Measurements from ENCODE around the gene USF2. TPM values are rescaled to one million over a fixed set of nuclear protein-coding genes. Genes with fewer than 3 reads are reported as not detected.

The USF2 gene
- total RNA-seq, 1 experiment from 2014 or later = 123 TPM

- no peak overlapping the region for H4K8ac ChIP-seq (replicated peaks; ENCODE audit: insufficient read length, low read depth, low read length)
- H3K9me3 ChIP-seq (ENCODE audit: control insufficient read depth, low read depth, low read length) = no peaks in the 10 kb centered on the region
- no CpG with 5 or more reads among the region's 9 CpGs for WGBS (ENCODE audit: extremely low coverage, insufficient read length, low lambda C conversion rate)
- no peak overlapping the region for H3K14ac ChIP-seq (ENCODE audit: insufficient read depth, low read length)
- Mint-ChIP-seq H3K27me3 (ENCODE audit: low read depth) (no peaks in the 10 kb centered on the region; the same call in 1 of the 2 replicates), H3K9me3 (no peaks in the 10 kb centered on the region; a peak in 1 of 5 replicates), H3K4me1 (peaks cover 27% of the 10 kb centered on the region in 2 experiments), H3K36me3 (ENCODE audit: insufficient read depth in 1 of 3, low read depth in 3 of 3) (peaks cover 57 to 88% (median 81%) of the 10 kb centered on the region in 3 experiments), H3K27ac (peak overlapping the region in 2 of 3 experiments; percentile 50 to 81; a peak in 2 of 7 replicates), H3K4me3 (peak overlapping the region in 1 of 2 experiments; percentile 46; a peak in 4 of 5 replicates)
- H3K79me2 ChIP-seq (ENCODE audit: insufficient read depth, low read length) = peaks cover 15% of the 10 kb centered on the region; the same call in 1 of the 2 replicates
- no peak overlapping the region for H2BK20ac ChIP-seq (ENCODE audit: low read depth, low read length, poor library complexity, severe bottlenecking)
- H3K4me1 ChIP-seq (ENCODE audit: insufficient read depth, low read length) = no peaks in the 10 kb centered on the region; the same call in 1 of the 2 replicates
- no peak overlapping the region for H3K4ac ChIP-seq (ENCODE audit: low read depth, low read length)
- H2BK12ac ChIP-seq (ENCODE audit: insufficient read length, low read depth, low read length) = no peak overlapping the region
- H3K23me2 ChIP-seq (ENCODE audit: insufficient read length, low read depth, low read length, poor library complexity, severe bottlenecking) = peaks cover 7% of the 10 kb centered on the region
- H3K18ac ChIP-seq (ENCODE audit: insufficient read length, low read depth, low read length) = no peak overlapping the region
- no peak overlapping the region for H3K9ac ChIP-seq (ENCODE audit: extremely low read depth, insufficient read length, low read length)
- H2BK15ac ChIP-seq (ENCODE audit: low read depth, low read length) = no peak overlapping the region
- no peak overlapping the region for H2AK5ac ChIP-seq (ENCODE audit: insufficient read length, low read length)
- peak; percentile 30 for DNase-seq
- H3K23ac ChIP-seq (ENCODE audit: insufficient read length, low read depth, low read length) = no peak overlapping the region
- peaks cover 14% of the 10 kb centered on the region for H3K79me1 ChIP-seq (ENCODE audit: insufficient read depth, low read depth, low read length, poor library complexity, severe bottlenecking)
- H2BK120ac ChIP-seq (ENCODE audit: low read depth, low read length, poor library complexity, severe bottlenecking) = no peak overlapping the region
- no peak overlapping the region for H2AFZ ChIP-seq (ENCODE audit: low read length)
- TF ChIP-seq, protein P1, sequence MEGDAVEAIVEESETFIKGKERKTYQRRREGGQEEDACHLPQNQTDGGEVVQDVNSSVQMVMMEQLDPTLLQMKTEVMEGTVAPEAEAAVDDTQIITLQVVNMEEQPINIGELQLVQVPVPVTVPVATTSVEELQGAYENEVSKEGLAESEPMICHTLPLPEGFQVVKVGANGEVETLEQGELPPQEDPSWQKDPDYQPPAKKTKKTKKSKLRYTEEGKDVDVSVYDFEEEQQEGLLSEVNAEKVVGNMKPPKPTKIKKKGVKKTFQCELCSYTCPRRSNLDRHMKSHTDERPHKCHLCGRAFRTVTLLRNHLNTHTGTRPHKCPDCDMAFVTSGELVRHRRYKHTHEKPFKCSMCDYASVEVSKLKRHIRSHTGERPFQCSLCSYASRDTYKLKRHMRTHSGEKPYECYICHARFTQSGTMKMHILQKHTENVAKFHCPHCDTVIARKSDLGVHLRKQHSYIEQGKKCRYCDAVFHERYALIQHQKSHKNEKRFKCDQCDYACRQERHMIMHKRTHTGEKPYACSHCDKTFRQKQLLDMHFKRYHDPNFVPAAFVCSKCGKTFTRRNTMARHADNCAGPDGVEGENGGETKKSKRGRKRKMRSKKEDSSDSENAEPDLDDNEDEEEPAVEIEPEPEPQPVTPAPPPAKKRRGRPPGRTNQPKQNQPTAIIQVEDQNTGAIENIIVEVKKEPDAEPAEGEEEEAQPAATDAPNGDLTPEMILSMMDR (conservative IDR thresholded peaks at IDR 0.05) = no peak
- no peak overlapping the region for H4K5ac ChIP-seq (ENCODE audit: insufficient read length, low read depth, low read length)
- H3K56ac ChIP-seq (ENCODE audit: insufficient read length, low read depth, low read length) = no peak overlapping the region
- no peak overlapping the region for H3T11ph ChIP-seq (ENCODE audit: low read length)
- H3K27ac ChIP-seq (ENCODE audit: insufficient read length, low read depth, low read length) = no peak overlapping the region
- H4K20me1 ChIP-seq (ENCODE audit: control insufficient read depth, insufficient read depth, insufficient read length) = peaks cover 6% of the 10 kb centered on the region
- no peak overlapping the region for H2BK5ac ChIP-seq (ENCODE audit: insufficient read length, low read length)
- H3K27me3 ChIP-seq (ENCODE audit: insufficient read depth, low read length) = no peaks in the 10 kb centered on the region
- H3K4me2 ChIP-seq (ENCODE audit: insufficient read depth, insufficient read length, low read length) = no peak overlapping the region
- no peak overlapping the region for H4K91ac ChIP-seq (ENCODE audit: insufficient read length, low read depth, low read length)
Observed at GRCh38 chr19:35253316-35254286, 15.2 kb upstream of the USF2 start.
